ENCODE results near the gene RPUSD1. TPM values are rescaled to one million over a fixed set of nuclear protein-coding genes. Genes with fewer than 3 reads are reported as not detected.

The RPUSD1 gene
- total RNA-seq, 1 experiment from 2014 or later: 12.6 TPM

- DNase-seq (ENCODE audit: low read depth): no peak
Measured at GRCh38 chr16:819336-820043, 31.3 kb upstream of the RPUSD1 start.

- no peak for DNase-seq (ENCODE audit: low read depth)
Measured at GRCh38 chr16:818592-818991, 30.4 kb upstream of the RPUSD1 start.

GRCh38 chr16:818132-818531 lies 30.0 kb upstream of the RPUSD1 start:
- no peak for DNase-seq (ENCODE audit: low read depth)

GRCh38 chr16:817001-817906 lies 29.1 kb upstream of the RPUSD1 start:
- no peak for DNase-seq (ENCODE audit: low read depth)

GRCh38 chr16:815861-816260 lies 27.7 kb upstream of the RPUSD1 start:
- no peak for DNase-seq (ENCODE audit: low read depth)

- peak; percentile 61 for DNase-seq (ENCODE audit: low read depth)
Measured at GRCh38 chr16:814974-815373, 26.8 kb upstream of the RPUSD1 start.

- no peak for DNase-seq (ENCODE audit: low read depth)
Measured at GRCh38 chr16:813916-814412, 25.8 kb upstream of the RPUSD1 start.

- DNase-seq (ENCODE audit: low read depth): peak; percentile 13
Measured at GRCh38 chr16:813204-813915, 25.2 kb upstream of the RPUSD1 start.

- no peak for DNase-seq (ENCODE audit: low read depth)
Measured at GRCh38 chr16:808085-808386, 19.9 kb upstream of the RPUSD1 start.

- peak; percentile 88 for DNase-seq (ENCODE audit: low read depth)
Measured at GRCh38 chr16:807347-808084, 19.3 kb upstream of the RPUSD1 start.

GRCh38 chr16:805474-805873 lies 17.3 kb upstream of the RPUSD1 start:
- no peak for DNase-seq (ENCODE audit: low read depth)

- no peak for DNase-seq (ENCODE audit: low read depth)
Measured at GRCh38 chr16:804193-805048, 16.2 kb upstream of the RPUSD1 start.

- no peak for DNase-seq (ENCODE audit: low read depth)
Measured at GRCh38 chr16:803754-804080, 15.5 kb upstream of the RPUSD1 start.

- DNase-seq (ENCODE audit: low read depth): no peak
Measured at GRCh38 chr16:802914-803753, 15.0 kb upstream of the RPUSD1 start.

GRCh38 chr16:802461-802860 lies 14.3 kb upstream of the RPUSD1 start:
- no peak for DNase-seq (ENCODE audit: low read depth)

GRCh38 chr16:801584-802363 lies 13.6 kb upstream of the RPUSD1 start:
- no peak for DNase-seq (ENCODE audit: low read depth)

- no peak for DNase-seq (ENCODE audit: low read depth)
Measured at GRCh38 chr16:800834-801511, 12.8 kb upstream of the RPUSD1 start.
